HepG2 (cell line): ENCODE measurements around the gene PRKCE. TPM values are rescaled to one million over a fixed set of nuclear protein-coding genes. Genes with fewer than 3 reads are reported as not detected.

Experiments
- AKNA ChIP-seq: sonication (generic); formaldehyde crosslinking; IDR thresholded peaks from 2 replicates; pipeline ENCODE4 v1.4.0; 2020; ENCODE audit warnings: missing genetic modification reagents, borderline replicate concordance
- BRD4 ChIP-seq: sonication (generic); formaldehyde crosslinking; IDR thresholded peaks from 2 replicates; pipeline ENCODE4 v1.4.0; 2020; ENCODE audit warnings: missing genetic modification reagents
- CEBPB ChIP-seq: IDR thresholded peaks from 2 replicates; pipeline ENCODE4 v1.6.1; 2011; ENCODE audit warnings: low read depth, low read length, improper control_type of control experiment, borderline replicate concordance
- CEBPG ChIP-seq: IDR thresholded peaks from 2 replicates; pipeline ENCODE4 v1.6.1; 2016
- E2F2 ChIP-seq: sonication (generic); formaldehyde crosslinking; IDR thresholded peaks from 2 replicates; pipeline ENCODE4 v1.4.0; 2020; ENCODE audit warnings: missing genetic modification reagents, borderline replicate concordance
- EP300 ChIP-seq, 3 experiments: sonication (generic) in 1 of 3; formaldehyde crosslinking in 1 of 3; IDR thresholded peaks; 2 replicates each; pipeline versions ENCODE4 v1.5.1 to v1.6.1; 2011 to 2020; ENCODE audit warnings: low read depth in 2 of 3, low read length in 2 of 3, borderline replicate concordance in 1 of 3, improper control_type of control experiment in 1 of 3, mild to moderate bottlenecking in 1 of 3, missing genetic modification reagents in 1 of 3, moderate library complexity in 1 of 3
- IKZF1 ChIP-seq: fragments of 450-650 bp; IDR thresholded peaks from 2 replicates; pipeline ENCODE4 v1.7.1; 2016
- IKZF4 ChIP-seq: sonication (generic); formaldehyde crosslinking; IDR thresholded peaks from 2 replicates; pipeline ENCODE4 v1.5.1; 2020; ENCODE audit warnings: borderline replicate concordance, mild to moderate bottlenecking, low read depth, missing genetic modification reagents; ENCODE audit errors: not compliant biosample characterization
- MXD4 ChIP-seq: IDR thresholded peaks from 2 replicates; pipeline ENCODE4 v1.6.1; 2016; ENCODE audit warnings: mild to moderate bottlenecking, missing biosample characterization, missing genetic modification reagents
- NR0B2 ChIP-seq: sonication (generic); formaldehyde crosslinking; IDR thresholded peaks from 2 replicates; pipeline ENCODE4 v1.4.0; 2020; ENCODE audit warnings: mild to moderate bottlenecking, missing genetic modification reagents
- SOX13 ChIP-seq, 3 experiments: fragments of 450-650 bp in 1 of 3; sonication (generic) in 1 of 3; formaldehyde crosslinking in 1 of 3; IDR thresholded peaks in 2 of 3; conservative IDR thresholded peaks in 1 of 3; 2 replicates each; pipeline versions ENCODE4 v1.5.0 to v1.6.1; 2016 to 2020; ENCODE audit warnings: antibody characterized with exemption in 1 of 3, mild to moderate bottlenecking in 1 of 3, missing compliant biosample characterization in 1 of 3, missing genetic modification reagents in 1 of 3, moderate library complexity in 1 of 3
- SSRP1 ChIP-seq: IDR thresholded peaks from 2 replicates; pipeline ENCODE4 v1.6.1; 2016; ENCODE audit warnings: control low read depth
- ZBTB1 ChIP-seq: sonication (generic); formaldehyde crosslinking; IDR thresholded peaks from 2 replicates; pipeline ENCODE4 v1.4.0; 2020; ENCODE audit warnings: missing genetic modification reagents, borderline replicate concordance
- ZFYVE20 ChIP-seq: sonication (generic); formaldehyde crosslinking; IDR thresholded peaks from 2 replicates; pipeline ENCODE4 v1.8.0; 2023; ENCODE audit warnings: low read depth, mild to moderate bottlenecking, moderate library complexity, missing genetic modification reagents, borderline replicate concordance
- ZMYM3 ChIP-seq: sonication (generic); formaldehyde crosslinking; IDR thresholded peaks from 2 replicates; pipeline ENCODE4 v1.5.1; 2020; ENCODE audit warnings: mild to moderate bottlenecking, missing genetic modification reagents
- ZNF12 ChIP-seq: sonication (generic); formaldehyde crosslinking; IDR thresholded peaks from 2 replicates; pipeline ENCODE4 v1.5.0; 2020; ENCODE audit warnings: missing genetic modification reagents
- ZNF3 ChIP-seq: IDR thresholded peaks from 2 replicates; pipeline ENCODE4 v1.7.0; 2017; ENCODE audit warnings: inconsistent platforms
- ZNF451 ChIP-seq: sonication (generic); formaldehyde crosslinking; IDR thresholded peaks from 2 replicates; pipeline ENCODE4 v1.5.0; 2020; ENCODE audit warnings: mild to moderate bottlenecking, missing genetic modification reagents
- polyA plus RNA-seq, 8 experiments: library from polyadenylated mRNA; depleted of rRNA in 3 of 8; stranded (reverse) in 7 of 8; unstranded in 1 of 8; fragments of >200 nt; fragmentation: Illumina TruSeq in 4 of 8; extraction: Trizol in 4 of 8; gene quantifications; 2 replicates each; pipeline versions ENCODE4 v1.2.1 to v1.2.3, GENCODE V29; 2011 to 2016; ENCODE audit warnings: low read depth in 4 of 8, missing spikeins in 1 of 8, mixed read lengths in 1 of 8; ENCODE audit not compliant: insufficient read depth in 1 of 8
- total RNA-seq, 5 experiments: library from RNA; depleted of rRNA; stranded (reverse); fragments of >200 nt; fragmentation: Illumina TruSeq; extraction: Trizol; gene quantifications; 2 replicates each; pipeline ENCODE4 v1.2.3, GENCODE V29; 2016; ENCODE audit warnings: low read depth in 1 of 5
- TF ChIP-seq, protein P1 (sequence below): sonication (generic); formaldehyde crosslinking; IDR thresholded peaks from 2 replicates; pipeline ENCODE4 v1.8.1; 2023; ENCODE audit warnings: missing genetic modification reagents, inconsistent platforms, borderline replicate concordance

The PRKCE gene
- total and polyA plus RNA-seq, 2 of the 13 experiments (the other 11 are each of a cell fraction or from before 2014, with no cell fraction given) = 1.0 to 3.9 TPM

- no peak for TF ChIP-seq BRD4
- peak; percentile 56; the same call in 1 of the 2 replicates for TF ChIP-seq ZNF3 (CRISPR knock-in tag)
- no peak for TF ChIP-seq ZNF12
- TF ChIP-seq AKNA (CRISPR knock-in tag) = no peak
- TF ChIP-seq, protein P1, sequence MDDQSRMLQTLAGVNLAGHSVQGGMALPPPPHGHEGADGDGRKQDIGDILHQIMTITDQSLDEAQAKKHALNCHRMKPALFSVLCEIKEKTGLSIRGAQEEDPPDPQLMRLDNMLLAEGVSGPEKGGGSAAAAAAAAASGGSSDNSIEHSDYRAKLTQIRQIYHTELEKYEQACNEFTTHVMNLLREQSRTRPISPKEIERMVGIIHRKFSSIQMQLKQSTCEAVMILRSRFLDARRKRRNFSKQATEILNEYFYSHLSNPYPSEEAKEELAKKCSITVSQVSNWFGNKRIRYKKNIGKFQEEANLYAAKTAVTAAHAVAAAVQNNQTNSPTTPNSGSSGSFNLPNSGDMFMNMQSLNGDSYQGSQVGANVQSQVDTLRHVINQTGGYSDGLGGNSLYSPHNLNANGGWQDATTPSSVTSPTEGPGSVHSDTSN (CRISPR knock-in tag) = no peak
- TF ChIP-seq SOX13 (IDR thresholded peaks at IDR 0.05) = no peak
- peak in 1 of 2 experiments; percentile 67; a peak in 2 of 4 replicates for TF ChIP-seq SOX13 (CRISPR knock-in tag; conservative IDR thresholded peaks at IDR 0.05 in 1 of 2, IDR thresholded peaks at IDR 0.05 in 1 of 2)
- TF ChIP-seq E2F2 = no peak
- peak in 1 of 2 experiments; percentile 53; a peak in 3 of 4 replicates for TF ChIP-seq EP300 (IDR thresholded peaks at IDR 0.05; ENCODE audit: low read depth in 2 of 2, low read length in 2 of 2)
- no peak for TF ChIP-seq EP300 (CRISPR knock-in tag; IDR thresholded peaks at IDR 0.05; ENCODE audit: borderline replicate concordance)
- no peak for TF ChIP-seq NR0B2 (CRISPR knock-in tag)
- TF ChIP-seq IKZF1 = no peak
- TF ChIP-seq SSRP1 (CRISPR knock-in tag) = no peak
- no peak for TF ChIP-seq ZBTB1 (CRISPR knock-in tag)
- TF ChIP-seq IKZF4 = peak; percentile 67
- TF ChIP-seq ZNF451 (CRISPR knock-in tag) = no peak
- peak; percentile 32 for TF ChIP-seq ZMYM3 (CRISPR knock-in tag)
- TF ChIP-seq CEBPB = peak; percentile 25; the same call in 1 of the 2 replicates
- TF ChIP-seq MXD4 (CRISPR knock-in tag) = 0 out of 2 replicates have a peak, but pooled peaks have one; percentile 17
- no peak for TF ChIP-seq ZFYVE20 (CRISPR knock-in tag)
- peak; percentile 45; the same call in 1 of the 2 replicates for TF ChIP-seq CEBPG (CRISPR knock-in tag)
Measured at GRCh38 chr2:46229134-46230063, 577.9 kb downstream of the PRKCE start (continued).
